OCI-LY3 (cell line): ENCODE measurements around the gene DISP1.

ENCODE experiments used
- H2AFZ ChIP-seq: fragments of 200-600, 300-600 bp; shearing (Covaris generic); 2 replicates; pipeline ENCODE4 v1.6.0; 2014; ENCODE audit warnings: antibody characterized with exemption, low read depth, low read length
- H3K27ac ChIP-seq: fragments of 200-600, 300-600 bp; sonication (generic); 2 replicates; pipeline ENCODE4 v1.5.1; 2014; ENCODE audit warnings: mild to moderate bottlenecking, low read length, moderate library complexity, mixed read lengths
- H3K27me3 ChIP-seq: fragments of 200-600, 300-600 bp; sonication (generic); 2 replicates; pipeline ENCODE4 v1.6.1; 2014; ENCODE audit warnings: low read depth, low read length, mixed read lengths
- H3K36me3 ChIP-seq: fragments of 200-600, 300-600 bp; sonication (generic); replicated peaks from 2 replicates; pipeline ENCODE3; 2014; ENCODE audit warnings: low read depth, low read length, mixed read lengths
- H3K4me1 ChIP-seq: fragments of 300-600, 200-600 bp; sonication (generic); 2 replicates; pipeline ENCODE4 v1.6.1; 2014; ENCODE audit warnings: low read length, mixed read lengths
- H3K4me2 ChIP-seq: fragments of 200-600, 300-600 bp; sonication (generic); 2 replicates; pipeline ENCODE4 v1.6.1; 2014; ENCODE audit warnings: low read length, mixed read lengths
- H3K4me3 ChIP-seq: fragments of 300-600, 200-600 bp; sonication (generic); 2 replicates; pipeline ENCODE4 v1.5.1; 2014; ENCODE audit warnings: antibody characterized with exemption, mild to moderate bottlenecking, low read length, moderate library complexity
- H3K79me2 ChIP-seq: fragments of 300-600, 200-600 bp; shearing (Covaris generic); 2 replicates; pipeline ENCODE4 v1.6.1; 2014; ENCODE audit warnings: mild to moderate bottlenecking, low read length, mixed read lengths
- H3K9ac ChIP-seq: fragments of 300-600, 200-600 bp; shearing (Covaris generic); 2 replicates; pipeline ENCODE4 v1.6.0; 2014; ENCODE audit warnings: mild to moderate bottlenecking, low read length, moderate library complexity
- H3K9me3 ChIP-seq: fragments of 200-600, 300-600 bp; shearing (Covaris generic); 2 replicates; pipeline ENCODE4 v1.6.1; 2014; ENCODE audit warnings: low read length, mixed read lengths; ENCODE audit not compliant: insufficient read depth
- H4K20me1 ChIP-seq: fragments of 200-600, 300-600 bp; sonication (generic); 2 replicates; pipeline ENCODE4 v1.6.1; 2016; ENCODE audit warnings: low read length, mixed read lengths; ENCODE audit not compliant: insufficient read depth
- EZH2phosphoT487 ChIP-seq: fragments of 200-600 bp; shearing (Covaris generic); IDR thresholded peaks from 2 replicates; pipeline ENCODE4 v1.6.1; 2018; ENCODE audit warnings: antibody characterized with exemption, mixed run types, low read depth
- TF ChIP-seq, protein P1 (sequence below): fragments of 200-600, 300-600 bp; sonication (generic); IDR thresholded peaks from 2 replicates; pipeline ENCODE4 v1.5.1; 2014; ENCODE audit warnings: antibody characterized with exemption, low read length, low read depth

DISP1 gene

DNA sequence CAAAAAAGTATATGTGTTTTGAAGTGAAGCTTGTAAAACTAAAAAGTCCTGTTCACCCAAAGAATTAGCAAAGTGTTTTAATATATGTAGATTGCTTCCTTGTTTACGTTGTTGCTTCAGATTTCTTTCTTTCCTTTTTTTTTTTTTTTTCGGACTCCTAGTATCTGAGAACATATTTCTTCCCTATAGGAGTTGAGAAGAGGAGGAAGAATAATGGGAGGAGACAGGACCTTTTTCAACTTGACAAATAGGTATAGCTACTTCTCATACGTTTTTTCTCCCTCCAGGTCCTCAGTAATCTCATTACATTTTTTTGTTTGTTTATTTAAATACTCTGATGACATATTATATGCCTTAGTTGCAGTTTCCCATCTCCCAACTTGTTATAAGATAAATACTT lies 8.9 kb downstream of the DISP1 start:
- H3K9me3 ChIP-seq = no peaks in the 10 kb centered on the region

DNA sequence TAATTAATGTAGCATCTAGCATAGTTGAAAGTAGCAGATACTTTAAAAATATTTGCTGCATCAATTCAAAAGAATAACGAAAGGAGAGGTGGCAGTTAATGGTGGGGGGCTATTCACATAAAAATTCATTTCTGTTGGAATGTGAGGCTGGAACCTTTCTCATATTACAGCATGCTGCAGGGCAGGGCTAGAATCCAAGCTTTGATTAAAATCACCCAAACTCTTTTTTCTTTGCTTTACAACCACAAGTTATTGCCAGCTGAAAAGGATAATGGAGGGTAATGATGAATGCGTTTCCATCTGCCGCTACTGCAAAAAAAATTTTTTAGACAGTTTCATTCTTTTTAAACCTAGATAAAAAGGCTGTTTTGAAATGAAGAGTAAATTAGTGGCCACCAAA lies 9.8 kb downstream of the DISP1 start:
- Histone ChIP-seq H4K20me1 (no peaks in the 10 kb centered on the region), H2AFZ (no peak overlapping the region), H3K9ac (no peak overlapping the region), H3K4me3 (no peak overlapping the region), H3K36me3 (no peaks in the 10 kb centered on the region), H3K4me1 (no peaks in the 10 kb centered on the region), H3K9me3 (no peaks in the 10 kb centered on the region), H3K79me2 (no peaks in the 10 kb centered on the region), H3K4me2 (no peak overlapping the region), H3K27ac (no peak overlapping the region), H3K27me3 (no peaks in the 10 kb centered on the region)
- no peak for TF ChIP-seq EZH2phosphoT487
- TF ChIP-seq, protein P1, sequence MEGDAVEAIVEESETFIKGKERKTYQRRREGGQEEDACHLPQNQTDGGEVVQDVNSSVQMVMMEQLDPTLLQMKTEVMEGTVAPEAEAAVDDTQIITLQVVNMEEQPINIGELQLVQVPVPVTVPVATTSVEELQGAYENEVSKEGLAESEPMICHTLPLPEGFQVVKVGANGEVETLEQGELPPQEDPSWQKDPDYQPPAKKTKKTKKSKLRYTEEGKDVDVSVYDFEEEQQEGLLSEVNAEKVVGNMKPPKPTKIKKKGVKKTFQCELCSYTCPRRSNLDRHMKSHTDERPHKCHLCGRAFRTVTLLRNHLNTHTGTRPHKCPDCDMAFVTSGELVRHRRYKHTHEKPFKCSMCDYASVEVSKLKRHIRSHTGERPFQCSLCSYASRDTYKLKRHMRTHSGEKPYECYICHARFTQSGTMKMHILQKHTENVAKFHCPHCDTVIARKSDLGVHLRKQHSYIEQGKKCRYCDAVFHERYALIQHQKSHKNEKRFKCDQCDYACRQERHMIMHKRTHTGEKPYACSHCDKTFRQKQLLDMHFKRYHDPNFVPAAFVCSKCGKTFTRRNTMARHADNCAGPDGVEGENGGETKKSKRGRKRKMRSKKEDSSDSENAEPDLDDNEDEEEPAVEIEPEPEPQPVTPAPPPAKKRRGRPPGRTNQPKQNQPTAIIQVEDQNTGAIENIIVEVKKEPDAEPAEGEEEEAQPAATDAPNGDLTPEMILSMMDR = no peak

More for the DNA sequence above, 8.9 kb downstream of the DISP1 start:
- Histone ChIP-seq H3K27me3 (no peaks in the 10 kb centered on the region), H3K9ac (no peak overlapping the region), H3K4me1 (no peaks in the 10 kb centered on the region), H3K4me3 (no peak overlapping the region), H4K20me1 (no peaks in the 10 kb centered on the region), H2AFZ (no peak overlapping the region), H3K36me3 (no peaks in the 10 kb centered on the region), H3K79me2 (no peaks in the 10 kb centered on the region), H3K4me2 (no peak overlapping the region), H3K27ac (no peak overlapping the region)
- TF ChIP-seq, protein P1 = no peak
- TF ChIP-seq EZH2phosphoT487 = no peak

DNA sequence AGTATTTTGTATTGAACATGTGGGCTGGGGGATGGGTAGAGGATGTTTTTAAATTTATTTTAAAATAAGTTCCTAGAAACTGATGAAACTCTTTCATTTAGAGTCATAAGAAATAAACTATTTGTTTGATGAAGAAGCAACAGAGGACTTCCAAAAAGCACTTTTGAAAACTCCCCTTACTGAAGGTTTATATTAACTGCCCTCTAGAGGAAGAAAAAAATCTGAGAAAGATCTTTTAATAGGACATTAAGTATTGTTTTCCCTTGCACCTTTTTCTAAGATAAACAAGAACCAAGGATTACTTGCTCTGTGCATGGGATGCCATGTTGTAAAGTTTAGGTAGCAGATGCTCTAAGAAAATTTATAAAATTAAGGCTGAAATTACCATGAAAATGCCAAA lies 14.1 kb downstream of the DISP1 start:
- TF ChIP-seq EZH2phosphoT487 = no peak
- TF ChIP-seq, protein P1 = peak; percentile 47
- Histone ChIP-seq H2AFZ (no peak overlapping the region), H3K4me1 (no peaks in the 10 kb centered on the region), H4K20me1 (no peaks in the 10 kb centered on the region), H3K9ac (no peak overlapping the region), H3K79me2 (no peaks in the 10 kb centered on the region), H3K27me3 (no peaks in the 10 kb centered on the region), H3K4me2 (no peak overlapping the region), H3K36me3 (no peaks in the 10 kb centered on the region), H3K9me3 (no peaks in the 10 kb centered on the region), H3K4me3 (no peak overlapping the region), H3K27ac (no peak overlapping the region)

DNA sequence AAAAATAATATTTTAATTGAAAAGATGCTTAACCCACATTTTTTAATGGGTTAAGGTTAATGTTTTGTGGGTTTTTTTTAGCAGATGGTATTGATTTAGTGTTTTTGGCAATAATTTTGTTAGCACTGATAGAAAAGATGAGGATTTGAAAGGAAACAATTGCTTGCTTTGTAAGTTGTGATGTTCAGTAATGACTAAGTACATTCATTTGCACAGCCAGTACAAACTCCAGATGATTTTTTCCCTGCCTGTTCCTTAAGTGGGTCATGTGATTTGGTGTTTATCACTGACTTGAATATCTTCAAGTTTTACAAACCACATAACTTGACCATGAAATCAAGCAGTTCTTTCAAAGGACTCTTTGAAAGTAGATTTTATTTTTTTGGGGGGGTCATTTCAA lies 15.0 kb downstream of the DISP1 start:
- Histone ChIP-seq H3K9me3 (no peaks in the 10 kb centered on the region), H3K4me3 (no peak overlapping the region), H3K79me2 (no peaks in the 10 kb centered on the region), H2AFZ (no peak overlapping the region), H3K27me3 (no peaks in the 10 kb centered on the region), H3K27ac (no peak overlapping the region), H3K9ac (no peak overlapping the region), H3K36me3 (no peaks in the 10 kb centered on the region), H4K20me1 (no peaks in the 10 kb centered on the region), H3K4me2 (no peak overlapping the region), H3K4me1 (no peaks in the 10 kb centered on the region)
- TF ChIP-seq, protein P1 = no peak
- no peak for TF ChIP-seq EZH2phosphoT487
